Measurements from ENCODE around the gene SFXN3. TPM values are rescaled to one million over a fixed set of nuclear protein-coding genes. Genes with fewer than 3 reads are reported as not detected.
A peak's percentile ranks its signal among the peaks of the same experiment; 100 is the strongest.

SFXN3 gene
- total RNA-seq, 2 donors from 2014 or later, result 8.8 to 18.1 TPM

GRCh38 chr10:101070098-101070497 lies 39.1 kb downstream of the SFXN3 start:
- H3K27me3 ChIP-seq, result peaks cover 6% of the 10 kb centered on the region
- DNase-seq, result peak; percentile 54
- H3K9ac ChIP-seq (ENCODE audit: low read depth in 2 of 2, low read length in 2 of 2), result no peak overlapping the region
- H3K4me3 ChIP-seq, result no peak overlapping the region
- H3K27ac ChIP-seq, result no peak overlapping the region
- no peak for TF ChIP-seq CTCF (IDR thresholded peaks at IDR 0.05)
- no peaks in the 10 kb centered on the region for H3K9me3 ChIP-seq
- peaks cover 16% of the 10 kb centered on the region for H3K4me1 ChIP-seq
- intact Hi-C loops (cut with DNase I), result no loop called here
- H3K36me3 ChIP-seq, result no peaks in the 10 kb centered on the region

GRCh38 chr10:101071267-101071884 lies 40.3 kb downstream of the SFXN3 start:
- H3K4me3 ChIP-seq, result no peak overlapping the region
- no peak for DNase-seq
- no peak for TF ChIP-seq CTCF (IDR thresholded peaks at IDR 0.05)
- peaks cover 3% of the 10 kb centered on the region for H3K4me1 ChIP-seq
- H3K9me3 ChIP-seq, result no peaks in the 10 kb centered on the region
- H3K9ac ChIP-seq (ENCODE audit: low read depth in 2 of 2, low read length in 2 of 2), result no peak overlapping the region
- intact Hi-C loops (cut with DNase I), result no loop called here
- H3K27ac ChIP-seq, result no peak overlapping the region
- H3K27me3 ChIP-seq, result peaks cover 18% of the 10 kb centered on the region
- no peaks in the 10 kb centered on the region for H3K36me3 ChIP-seq

GRCh38 chr10:101071885-101072433 lies 40.9 kb downstream of the SFXN3 start:
- DNase-seq, result no peak
- Histone ChIP-seq H3K4me3 (no peak overlapping the region), H3K36me3 (no peaks in the 10 kb centered on the region), H3K27me3 (peaks cover 19% of the 10 kb centered on the region), H3K4me1 (no peaks in the 10 kb centered on the region), H3K9me3 (no peaks in the 10 kb centered on the region), H3K27ac (no peak overlapping the region), H3K9ac (ENCODE audit: low read depth in 2 of 2, low read length in 2 of 2) (no peak overlapping the region)
- intact Hi-C loops (cut with DNase I), result no loop called here
- TF ChIP-seq CTCF (IDR thresholded peaks at IDR 0.05), result no peak

GRCh38 chr10:101072923-101073322 lies 41.9 kb downstream of the SFXN3 start:
- no peak overlapping the region for H3K27ac ChIP-seq
- H3K9ac ChIP-seq (ENCODE audit: low read depth in 2 of 2, low read length in 2 of 2), result no peak overlapping the region
- peaks cover 19% of the 10 kb centered on the region for H3K27me3 ChIP-seq
- H3K4me3 ChIP-seq, result no peak overlapping the region
- DNase-seq, result no peak
- intact Hi-C loops (cut with DNase I), result no loop called here
- no peaks in the 10 kb centered on the region for H3K4me1 ChIP-seq
- TF ChIP-seq CTCF (IDR thresholded peaks at IDR 0.05), result no peak
- H3K36me3 ChIP-seq, result no peaks in the 10 kb centered on the region
- H3K9me3 ChIP-seq, result no peaks in the 10 kb centered on the region

GRCh38 chr10:101073631-101074030 lies 42.6 kb downstream of the SFXN3 start:
- Histone ChIP-seq H3K36me3 (no peaks in the 10 kb centered on the region), H3K9me3 (no peaks in the 10 kb centered on the region), H3K9ac (ENCODE audit: low read depth in 2 of 2, low read length in 2 of 2) (no peak overlapping the region), H3K27ac (no peak overlapping the region), H3K27me3 (peaks cover 19% of the 10 kb centered on the region), H3K4me3 (no peak overlapping the region), H3K4me1 (no peaks in the 10 kb centered on the region)
- intact Hi-C loops (cut with DNase I), result no loop called here
- DNase-seq, result no peak
- no peak for TF ChIP-seq CTCF (IDR thresholded peaks at IDR 0.05)

All from colonic mucosa (tissue), 4 donors.